GM12875 (cell line): Measurements from ENCODE around the gene NFYC.
A peak's percentile ranks its signal among the peaks of the same experiment; 100 is the strongest.

Experiments used
- H3K4me3 ChIP-seq: one replicate; pipeline ENCODE4 v1.5.1; 2011; ENCODE audit warnings: low read depth, low read length, control low read depth
- CTCF ChIP-seq: IDR thresholded peaks from 2 replicates; pipeline ENCODE4 v1.5.1; 2011; ENCODE audit warnings: low read depth, mild to moderate bottlenecking, control low read depth, inconsistent platforms, low read length, moderate library complexity, borderline replicate concordance; ENCODE audit not compliant: insufficient read depth

Gene NFYC

GRCh38 chr1:40776236-40777072 lies 85.0 kb downstream of the NFYC start:
- H3K4me3 ChIP-seq = no peak overlapping the region
- no peak for TF ChIP-seq CTCF

GRCh38 chr1:40777224-40777970 lies 85.9 kb downstream of the NFYC start:
- no peak overlapping the region for H3K4me3 ChIP-seq
- no peak for TF ChIP-seq CTCF

- no peak for TF ChIP-seq CTCF
- H3K4me3 ChIP-seq = no peak overlapping the region
Measured at GRCh38 chr1:40780678-40781607, 89.4 kb downstream of the NFYC start.

GRCh38 chr1:40781608-40781971 lies 90.1 kb downstream of the NFYC start:
- no peak for TF ChIP-seq CTCF
- H3K4me3 ChIP-seq = no peak overlapping the region

- no peak for TF ChIP-seq CTCF
- no peak overlapping the region for H3K4me3 ChIP-seq
Measured at GRCh38 chr1:40782371-40782956, 91.0 kb downstream of the NFYC start.

GRCh38 chr1:40783001-40783905 lies 91.7 kb downstream of the NFYC start, which contains the start of gene KCNQ4:
Gene KCNQ4, plus strand, starts transcription at chr1:40783787. Its CDS starts 307 bp downstream, at chr1:40784094.
- H3K4me3 ChIP-seq = peak within 1 kb of the TSS; percentile 38
- TF ChIP-seq CTCF = no peak
